ENCODE measurements around the gene DENND2C.
"Not testable (repeated sequence)": the region's sequence is repeated elsewhere in the genome, so short reads cannot be mapped to it uniquely, and the experiment has no call there.

Gene DENND2C

DNA sequence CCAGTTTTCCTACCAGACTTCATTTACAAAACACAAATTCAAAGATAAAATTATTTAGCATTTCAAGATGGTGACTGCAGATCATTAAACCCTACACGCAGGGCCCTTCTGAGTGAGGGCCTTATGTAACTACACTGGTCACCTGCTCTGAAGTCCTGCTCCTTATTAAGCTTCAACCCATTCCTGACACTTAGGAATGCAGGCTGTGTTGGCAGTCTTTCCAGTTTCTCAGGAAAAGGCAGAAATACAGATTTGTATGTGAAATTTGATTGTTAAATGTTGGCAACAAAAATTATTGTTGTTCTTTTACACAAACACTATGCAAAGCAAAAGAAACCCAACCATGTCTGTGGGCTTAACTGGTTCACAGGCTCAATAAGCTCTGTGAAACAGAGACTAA is 62.6 kb downstream of the DENND2C start:
- no peak for DNase-seq (ENCODE audit: low read depth)

- DNase-seq (ENCODE audit: low read depth): no peak
These were observed 71.9 kb downstream of the DENND2C start for GRCh38 chr1:114597949-114598348.

DNA sequence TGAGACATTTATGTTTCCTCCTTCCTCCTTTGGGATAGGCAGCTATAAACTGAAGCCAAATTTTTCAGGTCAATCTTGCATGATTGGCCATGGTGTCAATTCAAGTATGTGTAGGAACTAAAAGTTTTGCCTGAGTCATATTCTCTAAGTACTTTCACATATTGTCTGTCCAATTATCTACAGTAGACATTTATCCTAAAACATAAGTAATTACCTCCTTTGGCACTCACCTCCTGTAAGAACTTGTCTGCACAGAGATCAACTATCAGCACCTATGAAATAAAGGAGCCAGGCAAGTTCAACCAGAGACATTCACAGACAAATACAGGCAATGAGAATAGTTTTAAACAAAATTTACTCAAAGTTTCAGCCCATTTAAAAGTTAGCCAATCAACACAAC is 74.2 kb downstream of the DENND2C start:
- DNase-seq (ENCODE audit: low read depth): no peak

GRCh38 chr1:114594046-114594445 is 75.8 kb downstream of the DENND2C start:
- no peak for DNase-seq (ENCODE audit: low read depth)

- no peak for DNase-seq (ENCODE audit: low read depth)
These were observed 80.7 kb downstream of the DENND2C start for GRCh38 chr1:114589122-114589521.

DNA sequence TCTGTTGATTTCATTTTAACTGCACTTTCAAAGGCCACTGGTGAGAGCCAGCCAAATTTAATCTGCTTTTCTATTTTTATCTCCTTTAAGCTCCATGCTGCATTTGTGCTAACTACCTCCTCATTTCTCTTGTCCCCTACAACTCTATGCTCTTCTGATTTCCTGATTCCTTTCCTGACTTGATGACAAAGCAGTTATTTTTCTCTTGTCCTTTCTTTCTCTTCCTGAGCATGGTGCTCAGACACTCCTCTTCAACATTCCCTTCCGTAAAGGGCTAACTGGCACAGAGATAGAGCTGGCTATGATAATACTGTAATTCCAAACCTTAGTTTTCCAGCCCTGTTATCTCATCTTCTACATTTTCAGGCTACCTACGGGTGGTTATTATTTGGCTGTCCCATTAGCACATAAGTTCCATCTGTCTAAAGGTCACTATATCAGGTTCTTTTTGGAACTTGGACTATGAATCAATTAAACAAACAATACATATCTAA is 81.6 kb downstream of the DENND2C start:
- DNase-seq (ENCODE audit: low read depth): no peak

DNA sequence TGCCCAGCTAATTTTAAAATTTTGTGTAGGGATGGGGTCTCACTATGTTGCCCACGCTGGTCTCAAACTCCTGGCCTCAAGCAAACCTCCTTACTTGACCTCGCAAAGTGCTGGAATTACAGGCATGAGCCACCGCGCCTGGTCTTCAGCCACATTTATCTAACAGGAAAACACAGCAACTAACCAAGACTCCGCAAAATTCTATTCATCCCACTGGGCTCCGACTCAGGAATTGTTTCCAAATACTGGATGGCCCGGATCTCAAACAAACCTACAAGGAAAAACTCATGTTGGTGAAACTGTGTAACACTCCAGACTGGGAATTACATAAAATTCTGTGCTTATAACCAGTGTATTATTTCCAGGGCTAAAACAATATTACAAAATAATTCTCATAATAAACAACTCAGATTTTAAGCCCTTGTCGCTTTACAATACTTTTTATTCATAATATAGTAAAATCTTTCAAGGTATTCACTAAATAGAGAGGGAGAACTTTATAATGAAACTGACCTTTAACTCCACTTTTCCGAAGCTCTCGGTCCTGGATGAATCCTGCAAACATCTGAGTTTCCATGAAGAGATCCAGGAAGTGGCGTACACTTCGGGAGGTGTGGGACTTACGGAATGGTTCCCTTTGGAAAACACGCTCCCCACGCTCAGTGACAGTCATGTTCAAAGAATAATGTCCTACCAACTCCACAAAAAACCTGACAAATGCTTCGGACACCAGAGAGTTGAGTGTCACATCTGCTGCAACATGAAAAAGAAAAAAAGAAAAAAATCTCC is 82.5 kb downstream of the DENND2C start:
- DNase-seq (ENCODE audit: low read depth): no peak

DNA sequence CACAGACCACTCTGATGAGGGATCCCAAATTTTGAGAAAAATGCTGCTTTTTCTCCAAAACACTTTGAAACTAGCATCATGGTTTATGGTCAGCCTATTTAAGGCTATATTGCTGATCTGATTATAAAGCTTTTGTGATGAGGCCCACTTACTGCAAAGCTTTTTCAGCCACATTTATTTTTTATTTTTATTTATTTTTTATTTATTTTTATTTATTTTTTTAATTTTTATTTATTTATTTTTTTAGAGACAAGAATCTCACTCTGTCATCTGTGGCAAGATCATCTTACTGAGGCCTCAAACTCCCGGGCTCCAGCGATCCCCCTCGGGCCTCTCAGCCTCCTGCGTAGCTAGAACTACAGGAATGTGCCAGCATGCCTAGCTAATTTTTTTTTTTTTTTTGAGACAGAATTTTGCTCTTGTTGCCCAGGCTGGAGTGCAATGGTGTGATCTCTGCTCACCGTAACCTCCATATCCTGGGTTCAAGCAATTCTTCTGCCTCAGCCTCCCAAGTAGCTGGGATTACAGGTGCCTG is 83.3 kb downstream of the DENND2C start:
- no peak for DNase-seq (ENCODE audit: low read depth)

- no peak for DNase-seq (ENCODE audit: low read depth)
These were observed 84.6 kb downstream of the DENND2C start for GRCh38 chr1:114585231-114585630.

GRCh38 chr1:114581335-114582287 is 88.2 kb downstream of the DENND2C start, which contains the start of gene BCAS2:
Gene BCAS2, minus strand, starts transcription at chr1:114581615. Its CDS starts 24 bp downstream, at chr1:114581591.
- peak; percentile 90 for DNase-seq (ENCODE audit: low read depth)

GRCh38 chr1:114574365-114574764 is 95.5 kb downstream of the DENND2C start:
- DNase-seq (ENCODE audit: low read depth): no peak

DNA sequence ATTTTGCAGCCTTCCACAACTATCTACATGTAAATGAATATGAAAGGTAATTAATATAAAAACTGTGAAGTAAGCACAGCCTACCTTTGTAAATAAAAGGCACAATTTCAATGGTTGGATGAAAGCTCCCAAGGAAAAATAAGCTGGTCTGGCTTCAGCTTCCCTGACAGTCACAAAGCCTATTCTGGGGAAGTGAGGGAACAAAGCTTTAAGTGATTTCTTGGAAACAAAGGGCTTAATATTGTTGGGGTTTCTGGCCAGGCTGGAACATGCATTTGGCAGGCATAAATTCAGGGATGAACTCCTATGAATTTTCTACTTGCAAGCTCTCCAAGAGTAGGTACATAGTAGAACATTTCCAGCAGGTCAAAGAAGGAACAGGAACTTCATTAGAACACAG is 105.7 kb downstream of the DENND2C start:
- DNase-seq (ENCODE audit: low read depth): no peak

DNA sequence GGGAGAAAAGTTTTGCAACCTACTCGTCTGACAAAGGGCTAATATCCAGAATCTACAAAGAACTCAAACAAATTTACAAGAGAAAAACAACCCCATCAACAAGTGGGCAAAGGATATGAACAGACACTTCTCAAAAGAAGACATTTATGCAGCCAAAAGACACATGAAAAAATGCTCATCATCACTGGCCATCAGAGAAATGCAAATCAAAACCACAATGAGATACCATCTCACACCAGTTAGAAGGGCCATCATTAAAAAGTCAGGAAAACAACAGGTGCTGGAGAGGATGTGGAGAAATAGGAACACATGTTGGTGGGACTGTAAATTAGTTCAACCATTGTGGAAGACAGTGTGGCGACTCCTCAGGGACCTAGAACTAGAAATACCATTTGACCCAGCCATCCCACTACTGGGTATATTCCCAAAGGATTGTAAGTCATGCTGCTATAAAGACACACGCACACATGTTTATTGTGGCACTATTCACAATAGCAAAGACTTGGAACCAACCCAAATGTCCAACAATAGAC is 106.8 kb downstream of the DENND2C start:
- DNase-seq (ENCODE audit: low read depth): not testable (repeated sequence)

GRCh38 chr1:114561333-114561732 is 108.5 kb downstream of the DENND2C start:
- DNase-seq (ENCODE audit: low read depth): no peak

- no peak for DNase-seq (ENCODE audit: low read depth)
These were observed 110.5 kb downstream of the DENND2C start for GRCh38 chr1:114559356-114559755.

GRCh38 chr1:114558544-114558943 is 111.3 kb downstream of the DENND2C start:
- no peak for DNase-seq (ENCODE audit: low read depth)

GRCh38 chr1:114554577-114554976 is 115.3 kb downstream of the DENND2C start:
- DNase-seq (ENCODE audit: low read depth): no peak

DNA sequence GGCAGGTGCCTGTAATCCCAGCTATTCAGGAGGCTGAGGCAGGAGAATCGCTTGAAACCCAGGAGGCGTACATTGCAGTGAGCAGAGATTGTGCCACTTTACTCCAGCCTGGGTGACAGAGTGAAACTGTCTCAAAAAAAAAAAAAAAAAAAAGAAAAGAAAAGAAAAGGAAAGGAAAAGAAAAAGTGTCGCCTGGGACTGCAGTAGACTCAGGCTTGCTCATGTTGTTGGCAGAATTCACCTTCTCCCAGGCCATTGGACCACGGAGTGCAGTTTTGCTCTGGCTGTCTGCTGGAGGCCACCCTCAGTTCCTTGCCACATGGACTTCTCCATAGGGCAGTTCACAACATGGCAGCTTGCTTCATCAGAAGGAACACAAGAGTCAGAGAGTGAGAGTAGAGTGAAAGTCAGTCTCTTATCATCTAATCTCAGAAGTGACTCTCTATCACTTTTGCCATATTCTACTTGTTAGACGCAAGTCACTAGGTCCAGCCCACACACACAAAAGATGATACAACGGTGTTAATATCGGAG is 117.7 kb downstream of the DENND2C start:
- no peak for DNase-seq (ENCODE audit: low read depth)

GRCh38 chr1:114551400-114551799 is 118.4 kb downstream of the DENND2C start:
- DNase-seq (ENCODE audit: low read depth): no peak

- no peak for DNase-seq (ENCODE audit: low read depth)
These were observed 119.5 kb downstream of the DENND2C start for GRCh38 chr1:114550336-114550735.

DNA sequence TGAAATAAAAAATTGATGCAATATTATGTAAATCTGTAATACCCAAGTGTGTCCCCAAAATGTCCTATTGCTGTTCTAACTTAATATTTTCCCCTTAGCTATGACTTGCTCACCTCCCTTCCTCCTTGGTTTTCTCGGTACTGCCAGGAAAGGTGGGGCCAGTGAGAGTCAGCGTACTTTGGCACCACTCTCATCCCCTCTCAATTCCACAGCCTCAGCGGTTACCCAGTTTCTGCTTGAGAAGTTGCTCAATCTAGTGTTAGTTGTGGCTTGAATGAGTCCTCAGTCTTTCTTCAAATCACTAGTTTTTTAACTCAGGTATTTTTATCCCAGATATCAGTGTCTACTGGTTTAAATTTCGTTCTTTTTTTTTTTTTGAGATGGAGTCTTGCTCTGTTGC is 120.7 kb downstream of the DENND2C start:
- DNase-seq (ENCODE audit: low read depth): no peak

DNA sequence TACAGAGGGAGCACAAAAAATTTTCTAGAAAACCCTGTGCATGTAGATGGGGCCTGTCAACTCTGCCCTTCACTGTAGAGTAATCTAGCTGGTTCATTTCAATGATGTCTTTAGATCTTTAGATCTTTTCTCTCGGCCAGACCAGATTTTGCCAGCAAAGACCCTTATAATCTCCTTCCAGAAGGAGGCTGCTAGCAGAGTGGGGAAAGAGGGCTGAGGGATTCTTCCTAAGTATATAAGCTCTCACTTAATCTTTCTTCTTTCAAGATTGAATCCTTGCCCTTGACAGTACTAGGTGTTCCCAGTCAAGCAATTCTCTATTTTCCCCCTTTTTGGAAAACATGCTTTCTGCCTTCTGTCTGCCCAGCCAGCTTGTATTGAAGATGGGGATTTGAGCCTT is 122.8 kb downstream of the DENND2C start:
- no peak for DNase-seq (ENCODE audit: low read depth)

Measured in stimulated activated CD8-positive, alpha-beta memory T cell treated with anti-CD3 and anti-CD28 coated beads, Interleukin-4, amount 100 ng/mL, for 24 hours (primary cell).